Measurements from ENCODE around the gene CCNQ. TPM values are rescaled to one million over a fixed set of nuclear protein-coding genes. Genes with fewer than 3 reads are reported as not detected.

The CCNQ gene
- total RNA-seq, 4 donors from 2014 or later, result 18.0 to 32.2 (median 23.9) TPM

- Histone ChIP-seq H3K27me3 (no peaks in the 10 kb centered on the region), H3K9me3 (no peaks in the 10 kb centered on the region), H3K27ac (no peak overlapping the region), H3K4me1 (no peaks in the 10 kb centered on the region), H3K36me3 (no peaks in the 10 kb centered on the region), H3K4me3 (no peak overlapping the region)
- WGBS, 2 donors, result 70% methylated on average over 6 of the region's 10 CpGs; no CpG with 5 or more reads in 1 of the 2 donors
- no peak for DNase-seq
- TF ChIP-seq POLR2A (IDR thresholded peaks at IDR 0.05) (no peak), CTCF (IDR thresholded peaks at IDR 0.05) (no peak)
- intact Hi-C loops (cut with DNase I), result no loop called here
Measured at GRCh38 chrX:153576239-153576870, 22.6 kb downstream of the CCNQ start.

GRCh38 chrX:153573984-153574383 lies 25.0 kb downstream of the CCNQ start:
- H3K36me3 ChIP-seq, result no peaks in the 10 kb centered on the region
- TF ChIP-seq POLR2A (IDR thresholded peaks at IDR 0.05), result no peak
- TF ChIP-seq CTCF (IDR thresholded peaks at IDR 0.05), result no peak
- no peaks in the 10 kb centered on the region for H3K27me3 ChIP-seq
- H3K9me3 ChIP-seq, result no peaks in the 10 kb centered on the region
- H3K27ac ChIP-seq, result no peak overlapping the region
- WGBS, 2 donors, result 69 to 88% methylated on average over 1 to 3 of the region's 4 CpGs
- no peak for DNase-seq
- H3K4me3 ChIP-seq, result no peak overlapping the region
- intact Hi-C loops (cut with DNase I), result no loop called here
- H3K4me1 ChIP-seq, result no peaks in the 10 kb centered on the region

- intact Hi-C loops (cut with DNase I), result no loop called here
- Histone ChIP-seq H3K4me3 (no peak overlapping the region), H3K9me3 (no peaks in the 10 kb centered on the region), H3K36me3 (no peaks in the 10 kb centered on the region), H3K27me3 (no peaks in the 10 kb centered on the region), H3K4me1 (no peaks in the 10 kb centered on the region), H3K27ac (no peak overlapping the region)
- TF ChIP-seq POLR2A (IDR thresholded peaks at IDR 0.05), result no peak
- no peak for TF ChIP-seq CTCF (IDR thresholded peaks at IDR 0.05)
- 90 to 93% methylated on average over 2 to 3 of the region's 10 CpGs for WGBS, 2 donors
- no peak for DNase-seq
Measured at GRCh38 chrX:153572601-153573000, 26.3 kb downstream of the CCNQ start.

- no peak overlapping the region for H3K4me3 ChIP-seq
- no peaks in the 10 kb centered on the region for H3K4me1 ChIP-seq
- 42% methylated on average over 3 of the region's 6 CpGs; no CpG with 5 or more reads in 1 of the 2 donors for WGBS, 2 donors
- H3K27ac ChIP-seq, result no peak overlapping the region
- H3K36me3 ChIP-seq, result no peaks in the 10 kb centered on the region
- DNase-seq, result no peak
- TF ChIP-seq POLR2A (IDR thresholded peaks at IDR 0.05) (no peak), CTCF (IDR thresholded peaks at IDR 0.05) (no peak)
- no peaks in the 10 kb centered on the region for H3K9me3 ChIP-seq
- intact Hi-C loops (cut with DNase I), result no loop called here
- no peaks in the 10 kb centered on the region for H3K27me3 ChIP-seq
Measured at GRCh38 chrX:153571534-153571908, 27.4 kb downstream of the CCNQ start.

GRCh38 chrX:153569475-153569874 lies 29.5 kb downstream of the CCNQ start:
- Histone ChIP-seq H3K27me3 (no peaks in the 10 kb centered on the region), H3K4me1 (no peaks in the 10 kb centered on the region), H3K9me3 (no peaks in the 10 kb centered on the region), H3K36me3 (no peaks in the 10 kb centered on the region), H3K4me3 (no peak overlapping the region), H3K27ac (no peak overlapping the region)
- intact Hi-C loops (cut with DNase I), result no loop called here
- DNase-seq, result no peak
- TF ChIP-seq CTCF (IDR thresholded peaks at IDR 0.05) (no peak), POLR2A (IDR thresholded peaks at IDR 0.05) (no peak)
- 82 to 91% methylated on average over 2 to 12 of the region's 13 CpGs for WGBS, 2 donors
